GM12873 (cell line): ENCODE data around the gene NDUFA7.

Source experiments
- CTCF ChIP-seq: IDR thresholded peaks from 2 replicates; pipeline ENCODE4 v1.5.1; 2012; ENCODE audit warnings: low read depth, mild to moderate bottlenecking, moderate library complexity, low read length, control low read depth; ENCODE audit not compliant: insufficient read depth; ENCODE audit errors: missing control alignments

Gene NDUFA7

GRCh38 chr19:8335343-8336071 lies 14.3 kb upstream of the NDUFA7 start:
- peak; percentile 37 for TF ChIP-seq CTCF

GRCh38 chr19:8334458-8335342 lies 13.5 kb upstream of the NDUFA7 start:
- no peak for TF ChIP-seq CTCF

- TF ChIP-seq CTCF, result no peak
Measured at GRCh38 chr19:8333767-8334457, 12.7 kb upstream of the NDUFA7 start.

GRCh38 chr19:8332976-8333766 lies 12.0 kb upstream of the NDUFA7 start:
- TF ChIP-seq CTCF, result no peak

GRCh38 chr19:8331263-8331845 lies 10.2 kb upstream of the NDUFA7 start:
- no peak for TF ChIP-seq CTCF

GRCh38 chr19:8329996-8330395 lies 8.8 kb upstream of the NDUFA7 start:
- no peak for TF ChIP-seq CTCF
